Endodermal cell (in vitro differentiated cells): ENCODE measurements around the gene IGFLR1. TPM values are rescaled to one million over a fixed set of nuclear protein-coding genes. Genes with fewer than 3 reads are reported as not detected.

Source experiments
- DNase-seq: peaks from one replicate; pipeline ENCODE4 v3.0.0-alpha.2; 2017
- H3K27ac ChIP-seq: 2 replicates; pipeline ENCODE4 v1.5.1; 2013; ENCODE audit warnings: mild to moderate bottlenecking, low read depth, low read length, moderate library complexity
- H3K27me3 ChIP-seq: 2 replicates; pipeline ENCODE4 v1.6.1; 2013; ENCODE audit warnings: mild to moderate bottlenecking, low read length, moderate library complexity; ENCODE audit not compliant: insufficient read depth, control insufficient read depth, poor library complexity, severe bottlenecking
- H3K36me3 ChIP-seq: 2 replicates; pipeline ENCODE4 v1.7.0; 2013; ENCODE audit warnings: mild to moderate bottlenecking, low read length, moderate library complexity; ENCODE audit not compliant: control insufficient read depth, insufficient read depth
- H3K4me1 ChIP-seq: one replicate; pipeline ENCODE4 v1.7.0; 2013; ENCODE audit warnings: low read length; ENCODE audit not compliant: control insufficient read depth, insufficient read depth
- H3K4me3 ChIP-seq: 2 replicates; pipeline ENCODE4 v1.5.1; 2013; ENCODE audit warnings: mild to moderate bottlenecking, low read length, moderate library complexity
- H3K9ac ChIP-seq: 2 replicates; pipeline ENCODE4 v1.6.1; 2013; ENCODE audit warnings: mild to moderate bottlenecking, low read length, moderate library complexity; ENCODE audit not compliant: poor library complexity, severe bottlenecking; ENCODE audit errors: extremely low read depth
- H3K9me3 ChIP-seq: 2 replicates; pipeline ENCODE4 v1.6.1; 2013; ENCODE audit warnings: mild to moderate bottlenecking, low read length, moderate library complexity; ENCODE audit not compliant: control insufficient read depth
- H3K27ac Mint-ChIP-seq: 2 replicates; pipeline ENCODE4 v1.8.0; 2020; ENCODE audit warnings: mixed read lengths
- H3K27me3 Mint-ChIP-seq: 2 replicates; pipeline ENCODE4 v1.8.0; 2021; ENCODE audit warnings: mild to moderate bottlenecking, mixed read lengths; ENCODE audit not compliant: insufficient read depth
- H3K36me3 Mint-ChIP-seq: 2 replicates; pipeline ENCODE4 v1.8.0; 2020; ENCODE audit warnings: low read depth, mixed read lengths
- H3K4me1 Mint-ChIP-seq: 2 replicates; pipeline ENCODE4 v1.8.0; 2020; ENCODE audit warnings: mixed read lengths
- H3K4me3 Mint-ChIP-seq: 2 replicates; pipeline ENCODE4 v1.8.0; 2020; ENCODE audit warnings: mild to moderate bottlenecking, moderate library complexity, mixed read lengths
- H3K9me3 Mint-ChIP-seq: 2 replicates; pipeline ENCODE4 v1.8.0; 2020; ENCODE audit warnings: mild to moderate bottlenecking, mixed read lengths
- WGBS, 2 experiments: methylation state at CpG; one replicate each; pipeline versions ENCODE4 v1.1.5 to v1.1.7; 2013; ENCODE audit warnings: missing lambda C conversion rate in 2 of 2, mixed read lengths in 1 of 2; ENCODE audit not compliant: insufficient coverage in 1 of 2, insufficient read length in 1 of 2; 5-methylcytosine and 5-hydroxymethylcytosine counted together
- total RNA-seq, 2 donors: library from RNA; stranded (reverse); fragmentation: NEBNext Ultra II Directional in 1 of 2; extraction: Animal tissue kit (Norgen Biotek cat#: 25700) in 1 of 2; gene quantifications; 2 replicates in 1 of 2; 3 replicates in 1 of 2; pipeline ENCODE4 v1.2.1, GENCODE V29; 2021
- TF ChIP-seq, protein P1 (sequence below): fragments of 200-600 bp; sonication (generic); conservative IDR thresholded peaks from 2 replicates; pipeline ENCODE4 v1.5.0; 2021; ENCODE audit warnings: antibody characterized with exemption, mild to moderate bottlenecking

The IGFLR1 gene
- total RNA-seq, 2 donors from 2014 or later: 4.6 to 7.1 TPM

- Mint-ChIP-seq H3K36me3 (peaks cover 19% of the 10 kb centered on the region), H3K4me3 (peak within 1 kb of the TSS; percentile 91), H3K4me1 (peaks cover 8% of the 10 kb centered on the region), H3K27me3 (peaks cover 25% of the 10 kb centered on the region), H3K9me3 (no peaks in the 10 kb centered on the region), H3K27ac (peak within 1 kb of the TSS; percentile 88)
- Histone ChIP-seq H3K4me3 (peak within 1 kb of the TSS; percentile 100), H3K36me3 (peaks cover 25% of the 10 kb centered on the region), H3K27me3 (peaks cover 7% of the 10 kb centered on the region), H3K9ac (peak within 1 kb of the TSS; percentile 82), H3K27ac (peak within 1 kb of the TSS; percentile 78), H3K9me3 (no peaks in the 10 kb centered on the region), H3K4me1 (no peaks in the 10 kb centered on the region)
- 0 to 2% methylated on average over 19 to 53 of the region's 53 CpGs for WGBS, 2 experiments
- peak; percentile 99 for DNase-seq
- TF ChIP-seq, protein P1, sequence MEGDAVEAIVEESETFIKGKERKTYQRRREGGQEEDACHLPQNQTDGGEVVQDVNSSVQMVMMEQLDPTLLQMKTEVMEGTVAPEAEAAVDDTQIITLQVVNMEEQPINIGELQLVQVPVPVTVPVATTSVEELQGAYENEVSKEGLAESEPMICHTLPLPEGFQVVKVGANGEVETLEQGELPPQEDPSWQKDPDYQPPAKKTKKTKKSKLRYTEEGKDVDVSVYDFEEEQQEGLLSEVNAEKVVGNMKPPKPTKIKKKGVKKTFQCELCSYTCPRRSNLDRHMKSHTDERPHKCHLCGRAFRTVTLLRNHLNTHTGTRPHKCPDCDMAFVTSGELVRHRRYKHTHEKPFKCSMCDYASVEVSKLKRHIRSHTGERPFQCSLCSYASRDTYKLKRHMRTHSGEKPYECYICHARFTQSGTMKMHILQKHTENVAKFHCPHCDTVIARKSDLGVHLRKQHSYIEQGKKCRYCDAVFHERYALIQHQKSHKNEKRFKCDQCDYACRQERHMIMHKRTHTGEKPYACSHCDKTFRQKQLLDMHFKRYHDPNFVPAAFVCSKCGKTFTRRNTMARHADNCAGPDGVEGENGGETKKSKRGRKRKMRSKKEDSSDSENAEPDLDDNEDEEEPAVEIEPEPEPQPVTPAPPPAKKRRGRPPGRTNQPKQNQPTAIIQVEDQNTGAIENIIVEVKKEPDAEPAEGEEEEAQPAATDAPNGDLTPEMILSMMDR: no peak
Measured at GRCh38 chr19:35757749-35758608, 15.7 kb upstream of the IGFLR1 start, which contains the start of gene PROSER3. Gene PROSER3 (plus strand): TSS chr19:35758176. CDS start chr19:35758216, 40 bp downstream.

- peak overlapping the region; percentile 100 for H3K4me3 ChIP-seq
- Mint-ChIP-seq H3K4me1 (peaks cover 8% of the 10 kb centered on the region), H3K27ac (peak overlapping the region; percentile 79), H3K9me3 (no peaks in the 10 kb centered on the region), H3K27me3 (peaks cover 25% of the 10 kb centered on the region), H3K36me3 (peaks cover 18% of the 10 kb centered on the region), H3K4me3 (peak overlapping the region; percentile 91)
- peak overlapping the region; percentile 69 for H3K27ac ChIP-seq
- peaks cover 7% of the 10 kb centered on the region for H3K27me3 ChIP-seq
- H3K36me3 ChIP-seq: peaks cover 24% of the 10 kb centered on the region
- DNase-seq: no peak
- TF ChIP-seq, protein P1: no peak
- no peaks in the 10 kb centered on the region for H3K9me3 ChIP-seq
- WGBS, 2 experiments: 34 to 36% methylated on average over 12 to 19 of the region's 19 CpGs
- H3K4me1 ChIP-seq: no peaks in the 10 kb centered on the region
- no peak overlapping the region for H3K9ac ChIP-seq
Measured at GRCh38 chr19:35757231-35757748, 15.0 kb upstream of the IGFLR1 start.

- no peak within 1 kb of the TSS for H3K9ac ChIP-seq
- peak within 1 kb of the TSS; percentile 69 for H3K27ac ChIP-seq
- Mint-ChIP-seq H3K9me3 (no peaks in the 10 kb centered on the region), H3K36me3 (peaks cover 13% of the 10 kb centered on the region), H3K27ac (peak within 1 kb of the TSS; percentile 84), H3K4me3 (peak within 1 kb of the TSS; percentile 91), H3K27me3 (peaks cover 25% of the 10 kb centered on the region), H3K4me1 (peaks cover 8% of the 10 kb centered on the region)
- DNase-seq: peak; percentile 76
- no peaks in the 10 kb centered on the region for H3K4me1 ChIP-seq
- TF ChIP-seq, protein P1: no peak
- H3K9me3 ChIP-seq: no peaks in the 10 kb centered on the region
- peak within 1 kb of the TSS; percentile 100 for H3K4me3 ChIP-seq
- peaks cover 18% of the 10 kb centered on the region for H3K36me3 ChIP-seq
- WGBS, 2 experiments: 70 to 79% methylated on average over 23 to 52 of the region's 52 CpGs
- H3K27me3 ChIP-seq: peaks cover 7% of the 10 kb centered on the region
Measured at GRCh38 chr19:35756377-35757230, 14.4 kb upstream of the IGFLR1 start, which contains the start of gene HSPB6. Gene HSPB6 (minus strand): TSS chr19:35757029. CDS start chr19:35757008, 21 bp downstream.
